CD4-positive, alpha-beta T cell treated with Interleukin-17A for 4 hours (primary cell): Measurements from ENCODE around the gene CHRNB1.

Source experiments
- DNase-seq: peaks from one replicate; pipeline ENCODE4 v3.0.0-alpha.2; 2020; ENCODE audit warnings: mixed read lengths

The CHRNB1 gene

DNA sequence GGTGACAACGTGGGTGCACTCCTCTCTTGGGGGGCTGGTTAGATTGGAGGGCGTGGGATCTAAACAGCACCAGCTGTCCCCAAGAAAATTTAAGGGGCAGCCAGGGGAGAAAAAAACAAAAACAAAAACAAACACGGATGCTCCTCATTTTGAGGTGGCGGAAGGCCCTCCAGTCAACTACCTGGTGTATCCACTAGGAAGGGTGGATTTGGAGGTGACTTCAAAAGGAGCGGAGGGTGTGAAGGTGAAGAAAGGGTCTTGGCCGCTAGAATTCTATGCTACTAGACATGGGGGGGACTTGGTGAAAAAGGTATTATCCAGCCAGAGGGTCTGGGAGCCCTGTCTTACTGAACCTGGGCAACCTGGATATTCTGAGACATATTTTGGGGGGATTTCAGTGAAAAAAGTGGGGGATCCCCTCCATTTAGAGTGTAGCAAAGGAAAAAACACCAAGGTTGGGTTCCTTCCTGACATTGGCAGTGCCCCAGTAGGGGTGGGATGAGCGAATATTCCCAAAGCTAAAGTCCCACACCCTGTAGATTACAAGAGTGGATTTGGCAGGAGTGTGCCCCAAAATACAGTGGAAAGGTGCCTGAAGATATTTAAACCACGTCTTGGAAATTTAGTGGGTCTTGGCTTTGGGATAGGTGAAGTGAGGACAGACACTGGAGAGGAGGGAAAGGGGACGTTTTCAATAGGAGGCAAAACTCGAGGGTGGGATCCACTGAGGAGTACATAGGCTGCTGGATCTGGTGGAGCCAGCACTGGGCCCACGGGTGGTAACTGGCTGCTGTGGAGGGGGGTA lies 6.0 kb upstream of the CHRNB1 start:
- DNase-seq = no peak

GRCh38 chr17:7439462-7440112 lies 5.3 kb upstream of the CHRNB1 start, which contains the start of gene FGF11:
Gene FGF11, plus strand, starts transcription at chr17:7439512. Its CDS starts 109 bp downstream, at chr17:7439621.
- DNase-seq = peak; percentile 12

GRCh38 chr17:7440113-7440833 lies 4.6 kb upstream of the CHRNB1 start:
- DNase-seq = peak; percentile 45

- peak; percentile 5 for DNase-seq
Measured at GRCh38 chr17:7440834-7441195, 4.0 kb upstream of the CHRNB1 start.

- no peak for DNase-seq
Measured at GRCh38 chr17:7441266-7441665, 3.6 kb upstream of the CHRNB1 start.

DNA sequence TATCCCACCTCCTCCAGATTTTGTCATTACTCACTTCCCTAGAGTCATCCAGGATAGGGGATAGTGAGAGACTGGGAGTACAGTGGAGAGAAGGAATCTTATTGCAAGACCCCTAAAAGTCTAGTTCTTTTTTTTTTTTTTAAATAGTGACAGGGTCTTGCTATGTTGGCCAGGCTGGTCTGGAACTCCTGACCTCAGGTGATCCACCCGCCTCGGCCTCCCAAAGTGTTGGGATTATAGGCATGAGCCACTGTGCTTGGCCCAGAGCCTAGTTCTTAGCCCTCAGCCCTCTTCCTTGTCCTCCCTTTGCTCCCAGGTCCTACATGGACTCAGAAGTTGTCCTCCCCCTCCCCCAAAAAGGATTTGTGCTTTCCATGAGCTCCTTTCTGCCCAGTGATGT lies 2.7 kb upstream of the CHRNB1 start:
- DNase-seq = no peak

DNA sequence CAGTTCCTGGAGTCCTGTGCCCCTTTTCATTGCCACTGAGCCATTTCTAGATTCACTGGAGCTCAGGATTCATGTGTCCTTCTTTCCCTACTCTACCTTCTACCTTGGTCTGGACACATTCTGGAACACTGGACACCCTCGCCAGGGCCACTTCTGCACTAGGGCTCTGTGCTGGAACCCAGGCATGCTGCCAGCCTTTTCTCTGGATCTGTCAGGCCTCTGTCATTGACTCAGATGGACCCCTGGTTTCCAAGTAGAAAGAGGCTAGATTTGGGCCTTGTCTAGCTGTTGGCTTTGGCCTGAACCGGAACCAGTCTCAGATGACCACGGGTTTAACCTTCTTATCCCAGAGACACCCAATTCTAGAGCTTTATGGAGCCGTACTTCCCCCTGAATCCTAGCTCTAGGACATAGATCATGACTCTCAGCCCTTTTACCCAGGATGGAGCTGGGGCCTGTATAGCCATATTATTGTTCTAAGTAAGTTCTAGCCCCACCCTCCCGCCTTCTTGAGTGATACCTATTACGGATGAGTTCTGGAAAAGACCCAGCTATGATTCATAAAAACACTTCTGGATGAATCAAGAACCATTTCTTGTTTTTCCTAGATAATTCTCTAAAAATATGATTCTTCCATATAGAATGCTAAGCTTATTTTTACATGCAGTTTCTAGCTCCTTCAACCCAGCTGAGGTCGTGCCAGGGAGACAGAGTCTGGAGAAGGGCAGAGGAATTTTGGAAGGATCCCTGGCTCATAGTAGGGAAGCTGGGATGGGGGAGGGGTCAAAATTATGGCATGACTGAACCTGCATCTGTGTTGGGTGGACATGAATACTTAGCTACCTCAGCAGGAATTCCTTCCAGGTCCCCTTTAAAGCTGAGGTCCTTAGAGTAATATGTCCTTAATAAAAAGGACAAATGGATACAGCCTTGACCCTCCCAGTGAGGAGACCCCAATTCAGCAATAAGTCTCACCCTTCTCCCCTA lies 1.1 kb upstream of the CHRNB1 start:
- no peak for DNase-seq

DNA sequence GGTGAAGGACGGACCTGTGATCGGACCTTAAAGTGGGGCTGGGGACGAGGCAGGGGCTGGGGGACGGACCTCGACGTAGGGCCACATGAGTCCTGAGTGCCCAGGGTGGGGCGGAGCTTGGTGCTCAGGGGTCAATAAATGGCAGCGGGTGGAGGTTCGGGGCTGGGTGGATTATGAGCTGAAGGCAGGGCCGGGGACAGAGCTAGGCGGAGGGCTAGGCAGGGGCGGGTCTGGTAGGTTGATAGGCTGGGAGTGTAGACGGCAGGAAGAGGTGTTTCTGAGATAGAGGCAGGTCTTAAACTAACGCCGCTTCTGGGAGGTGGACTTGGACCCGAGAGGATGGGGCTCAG lies 733 bp downstream of the CHRNB1 start:
- peak; percentile 57 for DNase-seq

DNA sequence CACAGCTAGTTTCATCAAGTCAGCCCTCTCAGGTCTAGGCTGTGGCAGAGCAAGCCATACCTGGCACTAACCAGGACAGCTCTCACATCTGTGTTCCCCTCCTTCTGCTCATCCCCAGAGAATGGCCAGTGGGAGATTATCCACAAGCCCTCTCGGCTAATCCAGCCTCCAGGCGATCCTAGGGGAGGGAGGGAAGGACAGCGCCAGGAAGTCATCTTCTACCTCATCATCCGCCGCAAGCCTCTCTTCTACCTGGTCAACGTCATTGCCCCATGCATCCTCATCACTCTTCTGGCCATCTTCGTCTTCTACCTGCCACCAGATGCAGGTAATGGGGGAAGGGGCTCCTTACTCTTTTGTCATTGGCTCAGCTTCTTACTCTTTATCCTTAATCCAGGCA lies 3.6 kb downstream of the CHRNB1 start:
- no peak for DNase-seq

DNA sequence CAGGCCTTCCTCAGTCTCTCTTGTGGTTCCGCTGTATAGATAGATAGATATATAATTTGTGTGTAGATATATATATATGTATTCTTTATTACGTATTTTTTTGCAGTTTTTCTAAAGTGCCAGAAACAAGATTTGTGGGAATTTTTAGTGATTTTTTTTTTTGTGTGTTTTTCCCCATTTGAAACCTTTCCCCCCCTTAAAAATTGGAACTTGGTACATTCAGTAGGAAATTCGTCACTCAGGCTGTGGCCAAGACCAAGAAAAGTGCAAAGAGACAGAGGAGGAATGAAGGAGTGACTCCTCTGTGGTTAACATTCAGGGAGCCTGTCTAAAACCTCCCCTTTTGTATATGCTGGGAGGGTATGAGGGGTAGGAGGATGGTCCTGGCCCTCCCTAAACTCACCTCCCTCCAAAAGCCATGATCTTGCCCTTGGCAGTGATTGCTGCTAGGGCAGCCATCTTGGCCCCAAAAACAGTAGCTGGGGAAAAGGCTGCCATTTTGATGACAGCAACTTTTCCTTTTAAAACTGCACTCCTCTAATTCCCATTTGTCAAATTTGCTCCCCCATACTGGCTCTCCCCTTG lies 15.2 kb downstream of the CHRNB1 start:
- DNase-seq = no peak

- DNase-seq = no peak
Measured at GRCh38 chr17:7460850-7461660, 16.2 kb downstream of the CHRNB1 start.

DNA sequence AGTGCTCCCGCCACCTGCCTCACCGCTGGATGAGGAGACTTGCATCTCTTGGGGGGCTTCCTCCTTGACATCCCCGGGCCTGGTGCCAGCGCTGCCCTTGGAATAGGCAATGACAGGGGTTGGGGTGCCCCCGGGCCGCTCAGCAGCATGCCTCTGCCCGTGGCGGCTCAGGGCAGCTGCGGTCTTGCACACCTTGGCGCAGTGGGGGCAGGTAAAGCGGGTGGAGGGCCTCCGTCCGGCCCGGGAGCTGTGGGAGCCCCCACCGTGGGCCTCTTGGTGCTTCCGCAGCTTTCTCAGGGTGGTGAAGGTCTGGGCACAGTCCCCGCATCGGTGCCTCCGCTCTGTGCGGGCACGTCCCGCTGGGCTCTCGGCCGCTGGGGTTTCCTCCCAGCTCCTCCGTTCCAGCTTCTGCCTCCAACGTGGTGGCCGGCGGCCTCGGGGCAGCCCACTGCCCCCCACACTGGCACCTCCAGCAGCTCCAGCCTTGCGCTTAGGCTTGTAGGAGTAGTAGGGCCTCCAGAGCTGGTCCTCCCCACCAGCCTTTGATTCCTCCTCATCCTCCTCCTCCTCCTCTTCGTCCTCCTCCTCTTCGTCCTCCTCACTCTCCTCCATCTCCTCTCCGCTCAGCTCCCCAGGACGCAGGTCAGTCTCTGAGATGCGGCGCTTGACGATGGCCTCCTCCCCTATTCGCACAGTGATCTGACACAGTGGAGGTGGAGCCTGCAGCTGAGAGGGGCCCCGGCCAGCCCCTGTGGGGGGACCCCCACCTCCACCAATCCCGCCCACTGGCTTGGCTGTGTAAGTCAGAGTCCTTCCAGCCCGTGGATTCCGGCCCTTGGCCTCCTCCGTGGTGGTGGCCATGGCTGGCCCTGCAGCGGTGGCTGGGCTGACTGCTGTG lies 17.9 kb downstream of the CHRNB1 start:
- no peak for DNase-seq

DNA sequence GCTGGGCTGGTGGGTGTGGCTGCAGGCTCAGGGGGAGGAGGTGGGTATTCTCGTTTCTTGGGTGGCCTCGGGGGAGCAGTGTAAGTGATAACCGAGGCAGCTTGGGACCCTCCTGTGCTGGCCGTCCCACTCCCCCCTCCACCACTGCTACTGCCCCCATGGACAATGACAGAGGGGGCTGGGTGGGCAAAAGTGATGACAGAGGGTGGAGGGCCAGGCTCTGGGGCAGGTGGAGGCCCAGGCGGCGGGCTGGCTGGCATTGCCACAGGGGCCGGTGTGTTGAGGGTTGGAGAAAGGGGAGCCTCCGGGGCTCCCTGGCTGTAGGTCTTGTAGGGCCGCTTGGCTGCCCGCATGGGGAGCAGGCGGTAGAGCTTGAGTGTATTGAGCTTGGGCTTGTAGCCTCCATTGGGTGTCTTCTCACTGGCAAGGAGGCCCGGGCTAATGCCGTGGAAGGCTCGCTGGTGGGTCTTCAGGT lies 18.5 kb downstream of the CHRNB1 start:
- DNase-seq = no peak

GRCh38 chr17:7464081-7464480 lies 19.2 kb downstream of the CHRNB1 start:
- no peak for DNase-seq

DNA sequence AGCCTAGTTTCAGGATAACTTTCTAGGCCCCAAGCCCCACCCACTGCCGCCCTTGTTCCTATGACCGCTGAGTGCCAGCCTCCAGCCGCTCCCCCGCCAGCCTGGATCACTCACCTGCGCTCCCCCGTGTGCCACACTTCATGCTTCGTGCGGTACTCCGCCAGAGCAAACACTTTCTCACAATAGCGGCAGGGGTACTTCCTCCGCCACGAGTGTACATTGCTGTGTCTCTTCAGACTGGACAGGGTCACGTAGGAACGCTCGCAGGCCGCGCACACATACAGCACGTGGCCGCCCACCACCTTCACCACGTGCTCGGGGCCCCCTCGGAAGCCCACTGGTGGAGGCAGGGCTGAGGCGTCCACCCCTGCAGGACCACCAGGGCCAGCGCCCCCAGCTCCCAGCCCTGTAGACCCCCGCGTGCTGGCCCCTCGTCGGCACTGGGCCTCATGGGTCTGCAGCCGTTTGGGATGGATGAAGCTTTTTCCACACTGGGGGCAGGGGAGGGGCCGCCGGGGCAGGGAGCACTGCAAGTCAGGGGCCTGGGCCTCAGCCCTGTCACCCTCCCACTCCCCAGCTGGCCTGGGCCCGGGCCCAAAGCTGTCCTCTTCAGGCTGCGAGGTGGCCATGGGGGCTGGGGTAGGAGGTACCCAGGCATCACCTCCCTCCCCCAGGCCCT lies 20.9 kb downstream of the CHRNB1 start:
- DNase-seq = no peak

- DNase-seq = no peak
Measured at GRCh38 chr17:7466318-7466638, 21.4 kb downstream of the CHRNB1 start.

DNA sequence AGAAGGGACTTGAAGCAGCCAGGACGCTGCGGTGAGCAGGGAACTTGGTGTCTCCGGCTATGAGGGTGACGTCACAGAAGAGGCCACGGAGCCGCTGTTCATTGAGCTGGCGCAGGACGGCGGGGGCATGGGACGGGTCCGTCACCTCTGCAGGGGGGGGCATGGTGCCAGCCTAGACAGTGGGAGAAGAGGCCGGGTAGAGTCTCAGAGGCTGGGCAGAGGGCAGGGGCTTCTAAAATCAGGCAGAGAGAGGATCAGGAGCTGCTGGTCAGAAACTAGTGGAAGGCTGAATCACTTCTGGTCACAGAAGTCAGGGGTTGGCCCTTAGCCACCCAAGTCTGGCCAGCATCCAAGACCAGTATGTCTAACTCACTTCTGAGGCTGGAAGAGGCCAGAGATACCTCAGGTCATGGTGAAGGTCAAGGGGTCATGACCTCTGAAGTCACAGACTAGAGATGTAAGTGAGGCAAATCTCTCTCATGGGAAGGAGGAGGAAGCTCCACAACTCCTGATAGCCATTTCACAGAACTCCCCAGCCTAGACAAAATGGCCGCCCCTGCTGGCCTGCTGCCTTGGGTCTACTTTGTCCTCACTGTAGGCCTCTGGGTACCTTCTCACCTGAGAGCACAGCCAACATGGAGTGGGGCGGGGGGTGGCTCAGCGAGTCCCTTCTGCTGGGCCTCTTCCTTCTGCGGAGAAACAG lies 21.9 kb downstream of the CHRNB1 start:
- DNase-seq = no peak

DNA sequence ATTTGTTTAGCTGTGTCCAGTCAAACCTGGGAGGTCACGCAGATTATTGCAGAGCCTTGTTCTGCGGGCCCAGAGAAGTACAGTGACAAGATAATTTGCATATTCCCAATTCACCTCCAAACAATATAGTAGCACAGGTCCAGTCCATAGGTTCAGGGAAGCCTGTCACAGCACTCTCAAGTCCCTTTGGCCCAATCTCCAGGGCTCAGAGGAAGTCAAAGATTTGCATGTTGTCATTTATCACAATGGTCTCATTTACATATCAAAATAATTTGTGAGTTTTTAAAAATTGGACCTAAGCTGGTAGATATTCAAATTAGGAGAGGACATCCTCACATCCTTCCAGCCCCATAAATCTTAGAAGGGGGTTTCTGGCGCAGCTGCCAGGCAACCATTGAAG lies 22.6 kb downstream of the CHRNB1 start:
- no peak for DNase-seq

DNA sequence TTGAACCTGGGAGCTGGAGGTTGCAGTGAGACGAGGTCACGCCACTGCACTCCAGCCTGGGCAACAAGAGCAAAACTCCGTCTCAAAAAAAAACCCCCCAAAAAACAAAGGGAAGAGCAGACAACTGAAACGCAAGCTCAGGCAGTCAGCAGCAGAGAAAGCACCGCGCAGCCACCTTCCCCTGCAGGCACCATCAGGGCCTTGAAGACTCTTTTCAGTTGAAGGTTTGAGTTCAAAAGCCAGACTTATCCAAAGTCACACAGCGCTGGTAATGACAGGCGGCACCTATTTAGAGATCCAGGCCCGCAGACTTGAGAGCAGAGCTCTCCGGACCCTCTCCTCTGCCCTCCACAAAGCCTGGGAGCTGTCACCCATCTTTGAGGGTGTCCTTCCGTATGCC lies 23.4 kb downstream of the CHRNB1 start:
- DNase-seq = no peak
